Endothelial cell (in vitro differentiated cells): ENCODE data around the gene THSD4. TPM values are rescaled to one million over a fixed set of nuclear protein-coding genes. Genes with fewer than 3 reads are reported as not detected.

ENCODE experiments used
- DNase-seq: peaks from one replicate; pipeline ENCODE4 v3.0.0; 2021; ENCODE audit warnings: low spot score
- H3K27ac Mint-ChIP-seq: one replicate; pipeline ENCODE4 v1.8.0; 2021; ENCODE audit warnings: mixed read lengths, inconsistent platforms; ENCODE audit not compliant: unreplicated experiment
- H3K27me3 Mint-ChIP-seq: one replicate; pipeline ENCODE4 v1.8.0; 2021; ENCODE audit warnings: mild to moderate bottlenecking, moderate library complexity, mixed read lengths, inconsistent platforms; ENCODE audit not compliant: unreplicated experiment
- H3K36me3 Mint-ChIP-seq: one replicate; pipeline ENCODE4 v1.8.0; 2021; ENCODE audit warnings: mild to moderate bottlenecking, low read depth, mixed read lengths, inconsistent platforms; ENCODE audit not compliant: unreplicated experiment
- H3K4me1 Mint-ChIP-seq: one replicate; pipeline ENCODE4 v1.8.0; 2021; ENCODE audit warnings: mild to moderate bottlenecking, mixed read lengths, inconsistent platforms; ENCODE audit not compliant: unreplicated experiment
- H3K4me3 Mint-ChIP-seq: one replicate; pipeline ENCODE4 v1.8.0; 2021; ENCODE audit warnings: mild to moderate bottlenecking, mixed read lengths, inconsistent platforms; ENCODE audit not compliant: unreplicated experiment
- H3K9me3 Mint-ChIP-seq: one replicate; pipeline ENCODE4 v1.8.0; 2021; ENCODE audit warnings: mixed read lengths, inconsistent platforms; ENCODE audit not compliant: unreplicated experiment
- total RNA-seq: library from RNA; stranded (reverse); fragmentation: NEBNext Ultra II Directional; extraction: Animal tissue kit (Norgen Biotek cat#: 25700); gene quantifications from one replicate; pipeline ENCODE4 v1.2.1, GENCODE V29; 2021; ENCODE audit not compliant: unreplicated experiment
- TF ChIP-seq, protein P1 (sequence below): fragments of 200-600 bp; sonication (generic); IDR thresholded peaks from one replicate; pipeline ENCODE4 v1.5.0; 2021; ENCODE audit warnings: antibody characterized with exemption; ENCODE audit not compliant: unreplicated experiment

The THSD4 gene
- total RNA-seq, 1 donor from 2014 or later = 0.92 TPM

GRCh38 chr15:71501344-71502076 lies 386.2 kb downstream of the THSD4 start:
- TF ChIP-seq, protein P1, sequence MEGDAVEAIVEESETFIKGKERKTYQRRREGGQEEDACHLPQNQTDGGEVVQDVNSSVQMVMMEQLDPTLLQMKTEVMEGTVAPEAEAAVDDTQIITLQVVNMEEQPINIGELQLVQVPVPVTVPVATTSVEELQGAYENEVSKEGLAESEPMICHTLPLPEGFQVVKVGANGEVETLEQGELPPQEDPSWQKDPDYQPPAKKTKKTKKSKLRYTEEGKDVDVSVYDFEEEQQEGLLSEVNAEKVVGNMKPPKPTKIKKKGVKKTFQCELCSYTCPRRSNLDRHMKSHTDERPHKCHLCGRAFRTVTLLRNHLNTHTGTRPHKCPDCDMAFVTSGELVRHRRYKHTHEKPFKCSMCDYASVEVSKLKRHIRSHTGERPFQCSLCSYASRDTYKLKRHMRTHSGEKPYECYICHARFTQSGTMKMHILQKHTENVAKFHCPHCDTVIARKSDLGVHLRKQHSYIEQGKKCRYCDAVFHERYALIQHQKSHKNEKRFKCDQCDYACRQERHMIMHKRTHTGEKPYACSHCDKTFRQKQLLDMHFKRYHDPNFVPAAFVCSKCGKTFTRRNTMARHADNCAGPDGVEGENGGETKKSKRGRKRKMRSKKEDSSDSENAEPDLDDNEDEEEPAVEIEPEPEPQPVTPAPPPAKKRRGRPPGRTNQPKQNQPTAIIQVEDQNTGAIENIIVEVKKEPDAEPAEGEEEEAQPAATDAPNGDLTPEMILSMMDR = no peak
- no peak for DNase-seq
- H3K4me3 Mint-ChIP-seq = no peak overlapping the region
- no peak overlapping the region for H3K27ac Mint-ChIP-seq
- no peaks in the 10 kb centered on the region for H3K4me1 Mint-ChIP-seq
- H3K9me3 Mint-ChIP-seq = no peaks in the 10 kb centered on the region
- H3K36me3 Mint-ChIP-seq = no peaks in the 10 kb centered on the region
- H3K27me3 Mint-ChIP-seq = no peaks in the 10 kb centered on the region

DNA sequence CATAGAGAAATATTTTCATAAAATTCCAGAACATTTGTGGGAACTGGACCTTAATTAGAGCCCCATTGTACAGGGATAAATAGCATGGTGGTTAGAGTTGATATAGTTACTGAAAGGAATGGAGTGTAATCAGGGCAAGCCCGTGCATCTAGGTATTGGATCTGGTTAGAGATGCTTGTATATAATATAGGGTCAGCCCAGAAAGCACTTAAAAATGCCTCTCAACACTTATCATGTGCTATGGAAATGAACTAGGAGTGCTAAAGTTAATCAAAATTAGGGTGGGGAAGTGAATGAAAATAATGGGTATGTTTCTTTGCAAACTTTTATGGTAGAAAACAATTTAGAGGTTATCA lies 386.8 kb downstream of the THSD4 start:
- TF ChIP-seq, protein P1 = no peak
- H3K27me3 Mint-ChIP-seq = no peaks in the 10 kb centered on the region
- H3K36me3 Mint-ChIP-seq = no peaks in the 10 kb centered on the region
- no peaks in the 10 kb centered on the region for H3K4me1 Mint-ChIP-seq
- no peak for DNase-seq
- no peak overlapping the region for H3K4me3 Mint-ChIP-seq
- H3K9me3 Mint-ChIP-seq = no peaks in the 10 kb centered on the region
- H3K27ac Mint-ChIP-seq = no peak overlapping the region

- Mint-ChIP-seq H3K36me3 (no peaks in the 10 kb centered on the region), H3K9me3 (no peaks in the 10 kb centered on the region), H3K27ac (no peak overlapping the region), H3K4me3 (no peak overlapping the region), H3K27me3 (no peaks in the 10 kb centered on the region), H3K4me1 (peaks cover 3% of the 10 kb centered on the region)
- DNase-seq = no peak
- TF ChIP-seq, protein P1 = no peak
Measured at GRCh38 chr15:71505962-71506361, 390.7 kb downstream of the THSD4 start.

- no peak overlapping the region for H3K4me3 Mint-ChIP-seq
- H3K27ac Mint-ChIP-seq = no peak overlapping the region
- H3K9me3 Mint-ChIP-seq = no peaks in the 10 kb centered on the region
- H3K4me1 Mint-ChIP-seq = peaks cover 4% of the 10 kb centered on the region
- H3K36me3 Mint-ChIP-seq = no peaks in the 10 kb centered on the region
- TF ChIP-seq, protein P1 = no peak
- no peak for DNase-seq
- no peaks in the 10 kb centered on the region for H3K27me3 Mint-ChIP-seq
Measured at GRCh38 chr15:71506946-71507345, 391.7 kb downstream of the THSD4 start.

GRCh38 chr15:71508081-71508682 lies 392.9 kb downstream of the THSD4 start:
- no peak for DNase-seq
- Mint-ChIP-seq H3K9me3 (no peaks in the 10 kb centered on the region), H3K27ac (no peak overlapping the region), H3K4me1 (peaks cover 4% of the 10 kb centered on the region), H3K27me3 (no peaks in the 10 kb centered on the region), H3K4me3 (no peak overlapping the region), H3K36me3 (no peaks in the 10 kb centered on the region)
- TF ChIP-seq, protein P1 = no peak
